HG03175 (cell line): ENCODE results near the gene FGD4.
"Not testable (repeated sequence)": the region's sequence is repeated elsewhere in the genome, so short reads cannot be mapped to it uniquely, and the experiment has no call there.

ENCODE experiments used
- ATAC-seq: cut with Tn5 transposase; IDR thresholded peaks from one replicate; pipeline ENCODE4 v1.9.1; 2021; ENCODE audit warnings: mild to moderate bottlenecking, moderate library complexity; ENCODE audit not compliant: unreplicated experiment

FGD4 gene

GRCh38 chr12:32515137-32515873 is 115.9 kb downstream of the FGD4 start:
- ATAC-seq: no peak

- ATAC-seq: no peak
Observed at GRCh38 chr12:32516230-32516629, 116.9 kb downstream of the FGD4 start.

GRCh38 chr12:32517966-32518365 is 118.6 kb downstream of the FGD4 start:
- no peak for ATAC-seq

- no peak for ATAC-seq
Observed at GRCh38 chr12:32519047-32519446, 119.7 kb downstream of the FGD4 start.

DNA sequence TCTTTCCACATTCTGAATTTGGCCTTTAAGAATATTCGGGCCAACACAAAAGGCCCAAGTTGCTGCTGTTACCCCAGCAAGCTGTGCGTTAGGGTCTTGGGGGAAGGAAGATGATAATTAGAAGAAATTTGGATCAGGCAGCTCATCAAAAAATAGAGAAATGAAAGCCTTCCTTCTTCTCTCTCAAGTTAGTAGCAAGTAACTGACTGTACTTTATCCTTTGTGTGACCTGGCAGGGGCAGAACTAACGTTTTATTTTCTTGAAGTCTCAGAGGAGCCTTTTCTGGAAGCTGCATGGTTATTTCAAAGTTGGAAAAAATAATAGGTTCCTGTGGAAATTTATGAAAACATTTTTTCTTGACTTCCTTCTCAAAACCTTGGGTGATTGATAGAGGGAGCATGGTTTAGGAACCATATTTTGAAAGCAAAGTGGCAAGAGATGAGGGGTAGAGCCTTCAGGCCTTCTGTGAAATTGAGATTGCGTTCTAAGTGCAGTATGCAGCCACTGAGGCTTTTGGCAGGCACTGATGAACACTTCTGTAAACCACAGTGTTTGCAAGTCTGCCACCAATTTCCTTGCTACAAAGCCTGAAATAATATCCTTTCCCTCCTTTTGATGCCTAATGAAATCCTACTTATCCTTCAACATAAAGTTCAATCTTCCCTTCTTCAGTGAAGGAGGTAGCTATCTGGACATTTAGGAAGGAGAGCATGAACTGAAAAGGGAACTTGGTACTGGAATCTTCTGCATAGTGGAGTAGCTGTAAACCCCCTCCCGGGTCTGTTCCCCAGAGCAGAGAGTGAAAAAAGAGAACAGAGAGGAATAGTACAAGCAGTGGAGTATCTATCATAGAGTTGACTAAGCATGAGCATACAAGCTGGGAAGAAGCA is 123.2 kb downstream of the FGD4 start:
- ATAC-seq: peak; percentile 46

- ATAC-seq: not testable (repeated sequence)
Observed at GRCh38 chr12:32525802-32526201, 126.4 kb downstream of the FGD4 start.

- not testable (repeated sequence) for ATAC-seq
Observed at GRCh38 chr12:32526343-32526742, 127.0 kb downstream of the FGD4 start.

DNA sequence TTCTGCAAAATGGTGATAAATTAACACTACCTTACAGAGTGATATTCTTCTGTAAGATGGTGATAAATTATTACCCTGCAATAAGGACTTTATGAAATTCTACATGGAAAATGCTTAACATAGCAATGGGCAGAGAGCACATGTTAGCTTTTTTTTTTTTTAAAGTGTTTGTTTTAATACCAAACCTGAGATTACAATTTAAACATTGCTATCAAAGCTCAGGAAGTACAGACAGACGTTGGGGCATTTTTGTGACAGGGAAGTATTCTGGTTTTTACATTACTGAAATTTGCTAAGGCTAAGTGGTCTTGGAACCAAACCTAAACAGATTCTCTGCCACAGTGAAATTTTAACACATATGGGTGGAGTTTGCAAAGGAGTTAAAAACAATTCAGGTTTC is 133.1 kb downstream of the FGD4 start:
- no peak for ATAC-seq

GRCh38 chr12:32532951-32533350 is 133.6 kb downstream of the FGD4 start:
- ATAC-seq: no peak

- not testable (repeated sequence) for ATAC-seq
Observed at GRCh38 chr12:32533506-32533905, 134.1 kb downstream of the FGD4 start.

GRCh38 chr12:32533971-32534590 is 134.7 kb downstream of the FGD4 start:
- ATAC-seq: peak; percentile 61

DNA sequence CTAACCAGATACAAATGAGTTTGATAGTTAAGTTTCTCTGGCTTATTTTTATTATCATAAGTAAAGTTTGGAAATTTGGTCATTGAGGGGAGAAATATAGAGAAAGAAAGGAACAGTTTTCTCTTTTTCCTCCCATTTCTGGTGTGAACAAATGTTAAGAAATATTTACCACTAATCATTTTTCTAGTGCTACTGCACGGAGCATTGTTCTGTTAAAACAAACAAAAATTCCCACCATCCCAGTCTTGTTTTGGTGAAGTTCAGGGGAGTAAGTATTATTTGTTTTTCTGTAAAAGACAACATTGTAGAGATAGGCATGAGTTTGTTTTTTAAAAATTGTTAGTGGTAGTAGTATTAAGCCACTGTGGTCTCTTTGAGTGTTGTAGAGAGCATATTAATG is 135.3 kb downstream of the FGD4 start:
- ATAC-seq: no peak

DNA sequence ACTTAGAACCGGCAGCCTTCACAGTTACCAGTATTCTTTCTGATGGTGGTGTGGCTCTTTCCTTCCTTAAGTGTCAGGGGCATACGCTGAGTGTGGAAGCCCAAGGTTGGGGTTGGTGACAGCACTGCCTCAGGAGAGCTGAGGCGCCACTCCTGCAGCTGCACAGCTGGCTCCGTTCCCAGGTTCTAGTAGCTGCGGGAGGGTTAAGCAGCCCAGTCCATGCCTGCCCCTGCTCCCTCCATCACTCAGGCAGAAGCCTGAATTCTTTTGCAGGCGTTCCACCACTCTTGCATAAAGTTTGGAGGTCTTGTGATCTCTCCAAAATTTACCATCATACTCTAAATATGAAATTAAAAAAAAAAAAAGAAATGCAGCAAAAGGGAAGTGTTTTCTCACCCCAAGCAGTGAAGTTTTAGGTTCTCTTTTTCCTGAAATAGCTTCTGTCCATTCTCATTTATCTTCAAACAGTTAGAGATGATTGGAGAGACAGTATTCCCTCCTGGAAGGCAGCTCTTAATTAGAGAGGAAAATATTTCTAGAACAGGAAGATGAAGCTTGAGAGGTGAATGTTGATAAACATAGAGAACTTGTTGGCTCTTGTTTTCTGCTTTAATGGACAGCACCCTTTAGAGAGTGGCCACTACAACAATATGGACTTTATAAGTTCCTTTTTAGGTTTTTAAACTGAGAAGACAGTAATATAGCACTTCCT is 136.1 kb downstream of the FGD4 start:
- ATAC-seq: peak; percentile 45

DNA sequence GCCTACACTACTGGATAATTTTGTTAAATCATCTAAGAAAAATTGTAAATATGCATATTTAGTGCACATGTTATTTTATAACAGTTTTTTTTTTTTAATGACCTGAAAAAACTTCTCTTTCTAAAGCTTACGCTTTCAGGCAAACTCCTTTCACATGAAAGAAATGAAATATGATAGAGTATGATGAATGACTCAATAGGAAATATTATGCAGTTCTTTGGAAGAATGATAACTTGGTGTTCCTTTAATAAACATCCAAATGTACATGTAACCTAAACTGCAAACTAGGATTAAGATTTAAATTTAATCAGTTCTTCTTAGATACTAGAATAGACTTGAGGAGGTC is 136.6 kb downstream of the FGD4 start:
- no peak for ATAC-seq

GRCh38 chr12:32541754-32542374 is 142.5 kb downstream of the FGD4 start:
- no peak for ATAC-seq

DNA sequence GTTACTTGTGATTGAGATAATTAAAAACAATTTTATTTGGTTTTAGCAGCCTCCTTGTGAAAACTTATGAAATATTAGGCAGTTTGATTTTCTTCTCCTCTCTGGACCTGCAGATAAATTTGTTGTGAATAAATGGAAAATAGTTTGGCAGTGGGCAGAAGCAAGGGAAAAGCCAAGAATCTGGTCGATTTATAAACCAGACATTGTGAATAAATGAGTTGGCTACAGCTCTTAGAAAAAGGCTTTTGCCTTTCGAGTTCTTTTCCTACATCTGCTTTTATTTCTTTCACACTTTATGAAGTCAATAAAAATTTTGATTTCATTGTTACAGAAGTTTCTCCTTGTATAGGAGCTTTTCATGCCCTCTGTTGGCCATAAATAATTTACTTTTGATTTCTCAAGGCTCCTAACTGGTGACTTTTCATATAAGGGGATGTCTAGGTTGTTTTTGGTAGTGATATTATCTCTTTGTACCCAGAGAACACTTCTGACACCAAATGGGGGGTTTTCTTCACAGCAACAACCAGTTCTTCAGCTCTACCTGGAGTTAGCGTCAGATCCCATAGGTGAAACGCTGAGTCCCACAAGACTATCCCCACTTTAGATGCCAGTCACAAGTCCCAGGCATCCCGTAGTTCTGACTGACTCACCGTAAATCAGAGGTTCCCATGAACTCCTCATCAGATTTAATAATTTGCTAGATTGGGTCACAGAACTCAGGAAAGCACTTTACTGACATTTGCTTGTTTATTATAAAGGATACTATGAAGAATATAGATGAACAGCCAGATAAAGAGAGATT is 143.3 kb downstream of the FGD4 start:
- ATAC-seq: no peak

DNA sequence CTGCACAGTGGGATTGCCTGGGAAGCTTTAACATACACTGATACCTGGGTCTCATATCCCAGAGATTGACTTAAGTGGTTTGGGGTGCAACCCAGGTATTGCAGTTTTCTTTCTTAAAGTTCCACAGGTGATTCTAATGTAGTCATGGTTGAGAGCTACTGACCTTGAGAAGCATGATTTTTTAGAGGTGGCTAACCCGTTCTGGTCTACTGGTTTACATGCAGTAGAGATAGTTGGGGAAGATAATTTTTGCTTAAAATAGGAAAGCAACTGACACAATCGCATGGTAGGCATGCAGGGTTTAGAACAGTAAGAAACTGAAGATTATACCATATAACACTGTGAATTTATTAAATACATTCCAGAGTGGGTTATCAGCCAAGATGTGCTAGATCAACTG is 145.5 kb downstream of the FGD4 start:
- no peak for ATAC-seq

- no peak for ATAC-seq
Observed at GRCh38 chr12:32545413-32545980, 146.1 kb downstream of the FGD4 start.

- no peak for ATAC-seq
Observed at GRCh38 chr12:32546272-32546671, 146.9 kb downstream of the FGD4 start.
